OCI-LY7 (cell line): Measurements from ENCODE around the gene SMAP2.

Experiments
- CTCF ChIP-seq: fragments of 200-600 bp; sonication (generic); conservative IDR thresholded peaks from 2 replicates; pipeline ENCODE4 v1.5.1; 2014; ENCODE audit warnings: mild to moderate bottlenecking, antibody characterized with exemption, low read length, moderate library complexity, mixed read lengths
- EZH2phosphoT487 ChIP-seq: fragments of 200-600 bp; sonication (generic); IDR thresholded peaks from 2 replicates; pipeline ENCODE4 v1.6.1; 2018; ENCODE audit warnings: low read depth, borderline replicate concordance, mild to moderate bottlenecking, mixed run types, antibody characterized with exemption, low read length, moderate library complexity, mixed read lengths

GRCh38 chr1:40351124-40351523 is 22.4 kb upstream of the SMAP2 start:
- no peak for TF ChIP-seq CTCF
- TF ChIP-seq EZH2phosphoT487: no peak
